ENCODE measurements around the gene PRB2.

Gene PRB2

DNA sequence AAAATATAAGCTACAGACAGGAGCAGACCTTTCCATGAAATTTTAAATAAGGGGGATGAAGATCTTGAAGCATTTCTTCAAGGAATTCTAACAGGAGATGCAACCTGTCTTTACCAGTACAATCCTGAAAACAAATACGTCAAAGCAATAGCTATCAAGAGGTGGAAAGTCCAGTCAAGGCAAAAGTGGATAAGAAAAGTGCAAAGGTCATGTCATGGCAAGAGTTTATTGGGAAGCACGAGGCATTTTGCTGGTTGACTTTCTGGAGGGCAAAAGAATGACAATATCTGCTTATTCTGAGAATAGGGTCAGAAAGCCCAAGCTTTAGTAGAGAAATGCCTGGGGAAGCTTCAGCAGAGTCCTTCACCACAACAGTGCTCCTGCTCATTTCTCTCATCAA, 50.9 kb downstream of the PRB2 start:
- Histone ChIP-seq H4K20me1 (ENCODE audit: insufficient read depth, low read length) (no peaks in the 10 kb centered on the region), H2AFZ (ENCODE audit: low read depth, low read length) (no peak overlapping the region), H3K4me3 (ENCODE audit: low read length) (no peak overlapping the region), H3K27me3 (ENCODE audit: low read depth, low read length) (no peaks in the 10 kb centered on the region), H3K79me2 (ENCODE audit: low read length) (no peaks in the 10 kb centered on the region), H3K27ac (ENCODE audit: low read length) (no peak overlapping the region), H3K9me3 (ENCODE audit: insufficient read depth, low read length) (no peaks in the 10 kb centered on the region), H3K4me2 (ENCODE audit: low read length) (no peak overlapping the region), H3K9ac (ENCODE audit: low read length) (no peak overlapping the region), H3K36me3 (replicated peaks; ENCODE audit: low read depth, low read length) (no peaks in the 10 kb centered on the region), H3K4me1 (ENCODE audit: low read length) (no peaks in the 10 kb centered on the region)
- TF ChIP-seq EZH2phosphoT487 (IDR thresholded peaks at IDR 0.05; ENCODE audit: low read depth) = no peak
- TF ChIP-seq, protein P1, sequence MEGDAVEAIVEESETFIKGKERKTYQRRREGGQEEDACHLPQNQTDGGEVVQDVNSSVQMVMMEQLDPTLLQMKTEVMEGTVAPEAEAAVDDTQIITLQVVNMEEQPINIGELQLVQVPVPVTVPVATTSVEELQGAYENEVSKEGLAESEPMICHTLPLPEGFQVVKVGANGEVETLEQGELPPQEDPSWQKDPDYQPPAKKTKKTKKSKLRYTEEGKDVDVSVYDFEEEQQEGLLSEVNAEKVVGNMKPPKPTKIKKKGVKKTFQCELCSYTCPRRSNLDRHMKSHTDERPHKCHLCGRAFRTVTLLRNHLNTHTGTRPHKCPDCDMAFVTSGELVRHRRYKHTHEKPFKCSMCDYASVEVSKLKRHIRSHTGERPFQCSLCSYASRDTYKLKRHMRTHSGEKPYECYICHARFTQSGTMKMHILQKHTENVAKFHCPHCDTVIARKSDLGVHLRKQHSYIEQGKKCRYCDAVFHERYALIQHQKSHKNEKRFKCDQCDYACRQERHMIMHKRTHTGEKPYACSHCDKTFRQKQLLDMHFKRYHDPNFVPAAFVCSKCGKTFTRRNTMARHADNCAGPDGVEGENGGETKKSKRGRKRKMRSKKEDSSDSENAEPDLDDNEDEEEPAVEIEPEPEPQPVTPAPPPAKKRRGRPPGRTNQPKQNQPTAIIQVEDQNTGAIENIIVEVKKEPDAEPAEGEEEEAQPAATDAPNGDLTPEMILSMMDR (IDR thresholded peaks at IDR 0.05; ENCODE audit: low read depth, low read length) = no peak
